Measurements from ENCODE around the gene SASH1. TPM values are rescaled to one million over a fixed set of nuclear protein-coding genes. Genes with fewer than 3 reads are reported as not detected.

Gene SASH1
- total RNA-seq, 1 donor from 2014 or later: 10.2 TPM

GRCh38 chr6:148593130-148593812, 250.6 kb downstream of the SASH1 start:
- Histone ChIP-seq H3K4me1 (no peaks in the 10 kb centered on the region), H3K27ac (no peak overlapping the region), H3K79me2 (ENCODE audit: low read depth) (no peaks in the 10 kb centered on the region), H3K27me3 (no peaks in the 10 kb centered on the region), H3F3A (ENCODE audit: low read depth) (no peaks in the 10 kb centered on the region), H3K36me3 (no peaks in the 10 kb centered on the region), H4K20me1 (ENCODE audit: low read depth) (no peaks in the 10 kb centered on the region), H2AFZ (replicated peaks) (no peak overlapping the region), H3K9me3 (ENCODE audit: low read depth) (no peaks in the 10 kb centered on the region), H3K9ac (no peak overlapping the region), H3K4me3 (no peak overlapping the region), H3K4me2 (no peak overlapping the region)
- Mint-ChIP-seq H3K27me3 (ENCODE audit: insufficient read depth, low read depth) (no peaks in the 10 kb centered on the region), H3K27ac (peak overlapping the region; percentile 57), H3K4me3 (no peak overlapping the region), H3K9me3 (peaks cover 6% of the 10 kb centered on the region), H3K4me1 (peaks cover 5% of the 10 kb centered on the region), H3K36me3 (no peaks in the 10 kb centered on the region)
- DNase-seq (ENCODE audit: low spot score): no peak
- TF ChIP-seq EZH2 (IDR thresholded peaks at IDR 0.05) (no peak), CTCF (IDR thresholded peaks at IDR 0.05) (no peak), EZH2phosphoT487 (IDR thresholded peaks at IDR 0.05) (no peak)

- H3K4me3 ChIP-seq: no peak overlapping the region
- H3K4me1 ChIP-seq: peaks cover 3% of the 10 kb centered on the region
- no peak overlapping the region for H3K27ac ChIP-seq
- H3K27me3 ChIP-seq: no peaks in the 10 kb centered on the region
- no peak overlapping the region for H3K4me2 ChIP-seq
- no peaks in the 10 kb centered on the region for H3K27me3 Mint-ChIP-seq (ENCODE audit: insufficient read depth, low read depth)
- H3K4me3 Mint-ChIP-seq: no peak overlapping the region
- peaks cover 5% of the 10 kb centered on the region for H3K9me3 Mint-ChIP-seq
- no peak overlapping the region for H3K27ac Mint-ChIP-seq
- no peaks in the 10 kb centered on the region for H3K36me3 Mint-ChIP-seq
- H3K9me3 ChIP-seq (ENCODE audit: low read depth): no peaks in the 10 kb centered on the region
- H3K9ac ChIP-seq: no peak overlapping the region
- H3K36me3 ChIP-seq: no peaks in the 10 kb centered on the region
- H3F3A ChIP-seq (ENCODE audit: low read depth): no peaks in the 10 kb centered on the region
- H3K79me2 ChIP-seq (ENCODE audit: low read depth): no peaks in the 10 kb centered on the region
- no peaks in the 10 kb centered on the region for H4K20me1 ChIP-seq (ENCODE audit: low read depth)
- H2AFZ ChIP-seq (replicated peaks): no peak overlapping the region
- TF ChIP-seq CTCF (IDR thresholded peaks at IDR 0.05) (no peak), EZH2 (IDR thresholded peaks at IDR 0.05) (no peak), EZH2phosphoT487 (IDR thresholded peaks at IDR 0.05) (no peak)
- H3K4me1 Mint-ChIP-seq: peaks cover 5% of the 10 kb centered on the region
- DNase-seq (ENCODE audit: low spot score): no peak
These were observed 251.2 kb downstream of the SASH1 start for GRCh38 chr6:148593813-148594170.

- Histone ChIP-seq H3K27ac (no peak overlapping the region), H3K36me3 (no peaks in the 10 kb centered on the region), H3K27me3 (no peaks in the 10 kb centered on the region), H3K4me1 (peaks cover 19% of the 10 kb centered on the region), H3K9me3 (ENCODE audit: low read depth) (no peaks in the 10 kb centered on the region), H2AFZ (replicated peaks) (no peak overlapping the region), H3K4me3 (no peak overlapping the region), H3K4me2 (no peak overlapping the region), H3K9ac (no peak overlapping the region), H3K79me2 (ENCODE audit: low read depth) (no peaks in the 10 kb centered on the region), H4K20me1 (ENCODE audit: low read depth) (no peaks in the 10 kb centered on the region), H3F3A (ENCODE audit: low read depth) (peaks cover 12% of the 10 kb centered on the region)
- no peak for DNase-seq (ENCODE audit: low spot score)
- Mint-ChIP-seq H3K4me1 (peaks cover 5% of the 10 kb centered on the region), H3K36me3 (no peaks in the 10 kb centered on the region), H3K9me3 (no peaks in the 10 kb centered on the region), H3K27ac (no peak overlapping the region), H3K27me3 (ENCODE audit: insufficient read depth, low read depth) (no peaks in the 10 kb centered on the region), H3K4me3 (no peak overlapping the region)
- TF ChIP-seq CTCF (IDR thresholded peaks at IDR 0.05) (no peak), EZH2phosphoT487 (IDR thresholded peaks at IDR 0.05) (no peak), EZH2 (IDR thresholded peaks at IDR 0.05) (no peak)
These were observed 252.9 kb downstream of the SASH1 start for GRCh38 chr6:148595550-148595949.
